IMR-90 (cell line): ENCODE data around the gene FAM8A1. TPM values are rescaled to one million over a fixed set of nuclear protein-coding genes. Genes with fewer than 3 reads are reported as not detected.

ENCODE experiments used
- ATAC-seq: fragments of 200-7000 bp; cut with Tn5 transposase; 2 replicates; pipeline ENCODE4 v1.9.1; 2020; ENCODE audit warnings: low read depth, mild to moderate bottlenecking, moderate library complexity
- BruUV-seq: library from RNA; stranded (reverse); fragments of 400-500 nt; replicated peaks from 2 replicates; lab custom pipeline; 2021; lab: Mats Ljungman, UMichigan
- CTCF ChIA-PET: fragments of 300-600 bp; formaldehyde crosslinking; extraction: SDS; loops from one replicate; lab custom pipeline; 2021; ENCODE audit warnings: antibody characterized with exemption; lab: Yijun Ruan, JAX
- POLR2A ChIA-PET: fragments of 300-600 bp; sonication (Branson Sonifier 250); formaldehyde crosslinking; loops from one replicate; lab custom pipeline; 2022; ENCODE audit warnings: antibody characterized with exemption; ENCODE audit not compliant: unreplicated experiment; lab: Charles Lee
- DNase-seq: peaks from one replicate; pipeline ENCODE4 v3.0.0; 2013
- H2AFZ ChIP-seq: replicated peaks from 2 replicates; pipeline ENCODE3; 2013; ENCODE audit warnings: low read length, mild to moderate bottlenecking; ENCODE audit not compliant: poor library complexity
- H2AK5ac ChIP-seq: 2 replicates; pipeline ENCODE4 v1.6.1; 2013; ENCODE audit warnings: low read depth, low read length, inconsistent platforms
- H2AK9ac ChIP-seq: replicated peaks from 2 replicates; pipeline ENCODE3; 2013; ENCODE audit warnings: mild to moderate bottlenecking, low read depth, low read length, moderate library complexity; ENCODE audit not compliant: poor library complexity
- H2BK120ac ChIP-seq: 2 replicates; pipeline ENCODE4 v1.6.1; 2013; ENCODE audit warnings: low read depth, low read length, inconsistent platforms
- H2BK15ac ChIP-seq: 3 replicates; pipeline ENCODE4 v1.6.1; 2013; ENCODE audit warnings: low read depth, low read length, inconsistent platforms
- H2BK20ac ChIP-seq: 2 replicates; pipeline ENCODE4 v1.6.1; 2013; ENCODE audit warnings: low read depth, mild to moderate bottlenecking, inconsistent platforms, low read length, moderate library complexity
- H2BK5ac ChIP-seq: 2 replicates; pipeline ENCODE4 v1.6.1; 2013; ENCODE audit warnings: mild to moderate bottlenecking, low read depth, low read length, inconsistent platforms; ENCODE audit not compliant: poor library complexity, severe bottlenecking
- H3K14ac ChIP-seq: replicated peaks from 2 replicates; pipeline ENCODE4 v1.6.1; 2013; ENCODE audit warnings: low read depth, low read length, inconsistent platforms
- H3K18ac ChIP-seq: 2 replicates; pipeline ENCODE4 v1.6.1; 2013; ENCODE audit warnings: low read depth, low read length, control low read depth
- H3K23ac ChIP-seq: 2 replicates; pipeline ENCODE4 v1.6.1; 2013; ENCODE audit warnings: low read depth, low read length, inconsistent platforms
- H3K27ac ChIP-seq: 2 replicates; pipeline ENCODE4 v1.5.1; 2013; ENCODE audit warnings: mild to moderate bottlenecking, control low read depth, low read length; ENCODE audit not compliant: insufficient read depth
- H3K27me3 ChIP-seq: 2 replicates; pipeline ENCODE4 v1.6.1; 2013; ENCODE audit warnings: low read length; ENCODE audit not compliant: control insufficient read depth, insufficient read depth
- H3K36me3 ChIP-seq: 2 replicates; pipeline ENCODE4 v1.6.1; 2013; ENCODE audit warnings: low read length, mixed read lengths; ENCODE audit not compliant: control insufficient read depth, insufficient read depth
- H3K4ac ChIP-seq: 2 replicates; pipeline ENCODE4 v1.6.1; 2013; ENCODE audit warnings: low read depth, low read length, inconsistent platforms
- H3K4me1 ChIP-seq: 2 replicates; pipeline ENCODE4 v1.6.1; 2013; ENCODE audit warnings: low read length, mixed read lengths; ENCODE audit not compliant: control insufficient read depth, insufficient read depth
- H3K4me2 ChIP-seq: 2 replicates; pipeline ENCODE4 v1.6.1; 2013; ENCODE audit warnings: low read depth, mild to moderate bottlenecking, control low read depth, low read length, moderate library complexity
- H3K4me3 ChIP-seq: 2 replicates; pipeline ENCODE4 v1.5.1; 2013; ENCODE audit warnings: low read depth, mild to moderate bottlenecking, control low read depth, low read length, moderate library complexity; ENCODE audit not compliant: insufficient read depth
- H3K56ac ChIP-seq: 2 replicates; pipeline ENCODE4 v1.6.1; 2013; ENCODE audit warnings: low read length, inconsistent platforms; ENCODE audit not compliant: insufficient read depth; ENCODE audit errors: extremely low read depth
- H3K79me1 ChIP-seq, 2 experiments: 2 replicates each; pipeline ENCODE4 v1.6.1; 2013; ENCODE audit warnings: low read length in 2 of 2, inconsistent platforms in 1 of 2, low read depth in 1 of 2
- H3K9ac ChIP-seq: 2 replicates; pipeline ENCODE4 v1.6.1; 2013; ENCODE audit warnings: low read depth, low read length, control low read depth
- H3K9me1 ChIP-seq: 2 replicates; pipeline ENCODE4 v1.6.1; 2013; ENCODE audit warnings: low read length, inconsistent platforms; ENCODE audit not compliant: insufficient read depth
- H3K9me3 ChIP-seq: 2 replicates; pipeline ENCODE4 v1.6.1; 2013; ENCODE audit warnings: low read length; ENCODE audit not compliant: control insufficient read depth, insufficient read depth
- H4K20me1 ChIP-seq: 2 replicates; pipeline ENCODE4 v1.6.1; 2013; ENCODE audit warnings: low read length, inconsistent platforms; ENCODE audit not compliant: insufficient read depth
- H4K5ac ChIP-seq: 2 replicates; pipeline ENCODE4 v1.6.1; 2013; ENCODE audit warnings: mild to moderate bottlenecking, low read depth, low read length, control low read depth
- H4K8ac ChIP-seq, 2 experiments: 2 replicates each; pipeline ENCODE4 v1.6.1; 2013; ENCODE audit warnings: low read depth in 2 of 2, low read length in 2 of 2, control low read depth in 1 of 2, inconsistent platforms in 1 of 2
- H4K91ac ChIP-seq: 2 replicates; pipeline ENCODE4 v1.6.1; 2013; ENCODE audit warnings: low read depth, low read length, inconsistent platforms; ENCODE audit not compliant: insufficient read depth
- MXI1 ChIP-seq: IDR thresholded peaks from 2 replicates; pipeline ENCODE4 v1.6.1; 2012; ENCODE audit warnings: low read depth, mild to moderate bottlenecking, low read length, moderate library complexity, borderline replicate concordance
- WGBS, 2 experiments: methylation state at CpG; one replicate each; pipeline versions ENCODE4 v1.1.5 to v1.1.7; 2013; ENCODE audit warnings: missing lambda C conversion rate in 2 of 2; ENCODE audit not compliant: insufficient read length in 1 of 2; ENCODE audit errors: extremely low coverage in 2 of 2; 5-methylcytosine and 5-hydroxymethylcytosine counted together
- dilution Hi-C: fragments of 300-500 bp; cut with HindIII; formaldehyde crosslinking; loops from one replicate; pipeline ENCODE4 v1.14.3; 2018; ENCODE audit warnings: low sequenced_read_pairs; ENCODE audit not compliant: unreplicated experiment
- in situ Hi-C: fragments of 300-500 bp; cut with MboI; formaldehyde crosslinking; loops from 3 replicates; pipeline ENCODE4 v1.14.3; 2019; ENCODE audit warnings: low sequenced_read_pairs, inconsistent platforms, mixed read lengths
- intact Hi-C: fragments of 100-400 bp; cut with micrococcal nuclease; formaldehyde crosslinking; loops from 2 replicates; pipeline ENCODE4 v1.10.0; 2022
- polyA plus RNA-seq, 3 experiments: library from polyadenylated mRNA; depleted of rRNA; stranded (reverse); fragments of >200 nt; gene quantifications; 2 replicates each; pipeline ENCODE4 v1.2.3, GENCODE V29; 2012; ENCODE audit warnings: low replicate concordance in 1 of 3
- total RNA-seq: library from RNA; depleted of rRNA; stranded (reverse); fragments of >200 nt; gene quantifications from 2 replicates; pipeline ENCODE4 v1.2.3, GENCODE V29; 2012

Gene FAM8A1
- total and polyA plus RNA-seq, 2 of the 4 experiments (the other 2 are of a cell fraction), result 8.1 to 8.2 TPM

DNA sequence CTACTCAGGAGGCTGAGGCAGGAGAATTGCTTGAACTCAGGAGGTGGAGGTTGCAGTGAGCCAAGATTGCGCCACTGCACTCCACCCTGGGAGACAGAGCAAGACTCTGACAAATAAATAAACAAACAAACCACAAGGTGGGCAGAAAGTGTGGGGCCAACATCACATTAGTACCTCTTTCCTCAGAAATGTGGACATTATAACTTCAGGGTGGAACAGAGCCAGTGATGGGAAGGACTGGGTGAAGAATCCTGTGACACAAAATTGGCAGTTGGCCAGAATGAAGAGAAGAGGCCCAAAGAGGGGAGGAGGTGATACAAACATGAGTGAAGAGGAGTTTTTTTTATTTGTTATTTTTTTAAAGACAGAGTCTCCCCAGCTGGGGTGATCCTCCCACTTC, 56.0 kb downstream of the FAM8A1 start:
- no peak overlapping the region for H2BK20ac ChIP-seq
- H4K91ac ChIP-seq, result no peak overlapping the region
- dilution Hi-C loops, result no loop called here
- no peak overlapping the region for H3K4me3 ChIP-seq
- H3K14ac ChIP-seq, result no peak overlapping the region
- no peak overlapping the region for H3K4ac ChIP-seq
- peaks cover 14 to 53% of the 10 kb centered on the region in 2 experiments for H3K79me1 ChIP-seq
- no peaks in the 10 kb centered on the region for H3K27me3 ChIP-seq
- no peak overlapping the region for H3K27ac ChIP-seq
- no peak for TF ChIP-seq MXI1
- in situ Hi-C loops, result no loop called here
- H2AK9ac ChIP-seq, result no peak overlapping the region
- no peak overlapping the region for H2AFZ ChIP-seq
- H3K18ac ChIP-seq, result no peak overlapping the region
- no peak overlapping the region for H2BK15ac ChIP-seq
- H3K9me3 ChIP-seq, result no peaks in the 10 kb centered on the region
- no peak overlapping the region for H2BK120ac ChIP-seq
- ATAC-seq (no peak), DNase-seq (no peak)
- no peak overlapping the region for H2AK5ac ChIP-seq
- no peak overlapping the region for H3K9ac ChIP-seq
- no peak overlapping the region for H4K8ac ChIP-seq
- H4K20me1 ChIP-seq, result peaks cover 12% of the 10 kb centered on the region; the same call in 1 of the 2 replicates
- intact Hi-C loops, result no loop called here
- no peak overlapping the region for H3K56ac ChIP-seq
- 100% methylated on average over 1 of the region's 1 CpG; no CpG with 5 or more reads in 1 of the 2 experiments for WGBS, 2 experiments
- ChIA-PET CTCF (no interaction called here), POLR2A (no interaction called here)
- no peaks in the 10 kb centered on the region; the same call in 1 of the 2 replicates for H3K9me1 ChIP-seq
- no peak overlapping the region for H3K23ac ChIP-seq
- BruUV-seq, result no TSS peak
- H2BK5ac ChIP-seq, result no peak overlapping the region
- H3K4me2 ChIP-seq, result no peak overlapping the region
- peaks cover 31% of the 10 kb centered on the region for H3K36me3 ChIP-seq
- no peaks in the 10 kb centered on the region for H3K4me1 ChIP-seq
- no peak overlapping the region for H4K5ac ChIP-seq
